Spleen (tissue), 11 donors: ENCODE data around the gene ASB13. TPM values are rescaled to one million over a fixed set of nuclear protein-coding genes. Genes with fewer than 3 reads are reported as not detected.

Source experiments
- DNase-seq: peaks from one replicate; pipeline ENCODE4 v3.0.0-alpha.2; 2020
- H3K27ac ChIP-seq, 8 donors: fragments of 200-600 bp; sonication (generic) in 7 of 8; 1 replicate in 4 of 8; 2 replicates in 4 of 8; pipeline versions ENCODE4 v1.5.0 to v1.8.0; 2016 to 2021; ENCODE audit warnings: inconsistent platforms in 4 of 8, mild to moderate bottlenecking in 4 of 8, moderate library complexity in 1 of 8
- H3K27me3 ChIP-seq, 7 donors: fragments of 200-600 bp; sonication (generic) in 6 of 7; replicated peaks in 1 of 7; 1 replicate in 4 of 7; 2 replicates in 3 of 7; pipeline versions ENCODE4 v1.5.0 to v1.8.0; 2016 to 2021; ENCODE audit warnings: inconsistent platforms in 3 of 7, mild to moderate bottlenecking in 1 of 7
- H3K36me3 ChIP-seq, 6 donors: fragments of 200-600 bp; sonication (generic) in 5 of 6; 1 replicate in 4 of 6; 2 replicates in 2 of 6; pipeline versions ENCODE4 v1.5.0 to v1.8.0; 2016 to 2021; ENCODE audit warnings: inconsistent platforms in 2 of 6
- H3K4me1 ChIP-seq, 6 donors: fragments of 200-600 bp; sonication (generic) in 5 of 6; 1 replicate in 3 of 6; 2 replicates in 3 of 6; pipeline versions ENCODE4 v1.5.0 to v1.8.0; 2016 to 2021; ENCODE audit warnings: inconsistent platforms in 3 of 6
- H3K4me3 ChIP-seq, 8 donors: fragments of 200-600 bp; sonication (generic) in 7 of 8; 1 replicate in 4 of 8; 2 replicates in 4 of 8; pipeline versions ENCODE4 v1.5.0 to v1.8.0; 2016 to 2021; ENCODE audit warnings: inconsistent platforms in 4 of 8, mild to moderate bottlenecking in 4 of 8, moderate library complexity in 2 of 8
- H3K9me3 ChIP-seq, 8 donors: fragments of 200-600 bp; sonication (generic) in 7 of 8; 1 replicate in 4 of 8; 2 replicates in 4 of 8; pipeline versions ENCODE4 v1.5.0 to v1.8.0; 2016 to 2021; ENCODE audit warnings: inconsistent platforms in 4 of 8
- CTCF ChIP-seq, 11 experiments: fragments of 200-600 bp in 7 of 11; fragments of 450-650 bp in 4 of 11; sonication (generic) in 4 of 11; IDR thresholded peaks in 8 of 11; conservative IDR thresholded peaks in 3 of 11; 1 replicate in 7 of 11; 2 replicates in 4 of 11; pipeline versions ENCODE4 v1.4.0 to v1.8.0; 2016 to 2021; ENCODE audit warnings: antibody characterized with exemption in 11 of 11, inconsistent platforms in 4 of 11, mild to moderate bottlenecking in 1 of 11
- POLR2A ChIP-seq, 3 donors: fragments of 450-650 bp; IDR thresholded peaks; one replicate each; pipeline ENCODE4 v1.5.1; 2017; ENCODE audit warnings: antibody characterized with exemption in 3 of 3, mild to moderate bottlenecking in 1 of 3
- POLR2AphosphoS5 ChIP-seq, 3 donors: sonication (generic); formaldehyde crosslinking; IDR thresholded peaks; one replicate each; pipeline ENCODE4 v1.5.1; 2017; ENCODE audit warnings: antibody characterized with exemption in 3 of 3
- WGBS, 5 donors: extraction: QIAGEN DNeasy Blood & Tissue Kit in 3 of 5; methylation state at CpG; one replicate each; pipeline versions ENCODE4 v1.1.5 to v1.1.7; 2013 to 2018; 5-methylcytosine and 5-hydroxymethylcytosine counted together
- intact Hi-C: fragments of 100-400 bp; cut with DNase I; formaldehyde crosslinking; loops from one replicate; pipeline ENCODE4 v1.15.0; 2023; ENCODE audit warnings: low total_unique reads
- polyA plus RNA-seq, 3 donors: library from polyadenylated mRNA; stranded (reverse); fragments of 200-250 nt; gene quantifications; one replicate each; pipeline ENCODE4 v1.2.1, GENCODE V29; 2013
- total RNA-seq, 7 donors: library from RNA; depleted of rRNA in 3 of 7; stranded (reverse); fragments of >200 nt in 3 of 7; fragmentation: NEBNext Ultra II Directional in 4 of 7; extraction: Animal tissue kit (Norgen Biotek cat#: 25700) in 4 of 7; gene quantifications; one replicate each; pipeline versions ENCODE4 v1.1.0 to v1.2.1, GENCODE V29; 2016 to 2021
- donor health status: healthy with polysubstance abuse.
- donor health status: DM: no; HTN: no; CAD: no; lungs with moderate emphysema.
- donor health status: DM: no; HTN: no; CAD: no.
- donor health status: Bipolar disorder and iron deficiency.
- donor health status: healthy.
- donor health status: DM: no; HTN: no; CAD: no.
- donor health status: DM: yes; HTN: yes; CAD: no.

ASB13 gene
- total and polyA plus RNA-seq, 10 donors = 17.0 to 29.6 (median 21.8) TPM

GRCh38 chr10:5614155-5614721, 52.2 kb downstream of the ASB13 start:
- intact Hi-C loops = no loop called here
- H3K4me3 ChIP-seq = no peak overlapping the region
- H3K9me3 ChIP-seq = no peaks in the 10 kb centered on the region
- H3K27me3 ChIP-seq = no peaks in the 10 kb centered on the region
- DNase-seq = no peak
- 91 to 97% (median 94%) methylated on average over 4 of the region's 4 CpGs for WGBS, 5 donors
- H3K4me1 ChIP-seq = no peaks in the 10 kb centered on the region
- H3K27ac ChIP-seq = no peak overlapping the region
- no peak for TF ChIP-seq POLR2A (IDR thresholded peaks at IDR 0.05)
- TF ChIP-seq POLR2AphosphoS5 (IDR thresholded peaks at IDR 0.05) = no peak
- TF ChIP-seq CTCF (IDR thresholded peaks at IDR 0.05 in 8 of 11, conservative IDR thresholded peaks at IDR 0.05 in 3 of 11) = no peak
- H3K36me3 ChIP-seq = no peaks in the 10 kb centered on the region

GRCh38 chr10:5613481-5614154, 52.8 kb downstream of the ASB13 start:
- WGBS, 5 donors = 79 to 91% (median 86%) methylated on average over 13 of the region's 13 CpGs
- intact Hi-C loops = no loop called here
- H3K27me3 ChIP-seq = no peaks in the 10 kb centered on the region
- no peak overlapping the region for H3K27ac ChIP-seq
- H3K36me3 ChIP-seq = no peaks in the 10 kb centered on the region
- no peak overlapping the region for H3K4me3 ChIP-seq
- H3K4me1 ChIP-seq = no peaks in the 10 kb centered on the region
- TF ChIP-seq CTCF (IDR thresholded peaks at IDR 0.05 in 8 of 11, conservative IDR thresholded peaks at IDR 0.05 in 3 of 11) (no peak), POLR2A (IDR thresholded peaks at IDR 0.05) (no peak), POLR2AphosphoS5 (IDR thresholded peaks at IDR 0.05) (no peak)
- no peaks in the 10 kb centered on the region for H3K9me3 ChIP-seq
- DNase-seq = no peak

- H3K4me1 ChIP-seq = no peaks in the 10 kb centered on the region
- H3K9me3 ChIP-seq = no peaks in the 10 kb centered on the region
- TF ChIP-seq POLR2A (IDR thresholded peaks at IDR 0.05) (no peak), POLR2AphosphoS5 (IDR thresholded peaks at IDR 0.05) (no peak), CTCF (IDR thresholded peaks at IDR 0.05 in 8 of 11, conservative IDR thresholded peaks at IDR 0.05 in 3 of 11) (no peak)
- 82 to 93% (median 86%) methylated on average over 15 of the region's 15 CpGs for WGBS, 5 donors
- DNase-seq = no peak
- H3K27me3 ChIP-seq = peaks cover 0 to 7% (median 0%) of the 10 kb centered on the region in 7 donors
- H3K36me3 ChIP-seq = no peaks in the 10 kb centered on the region
- H3K4me3 ChIP-seq = no peak overlapping the region
- no peak overlapping the region for H3K27ac ChIP-seq
- intact Hi-C loops = no loop called here
Measured at GRCh38 chr10:5611899-5612680, 54.3 kb downstream of the ASB13 start.
